ENCODE measurements around the gene HS3ST1. TPM values are rescaled to one million over a fixed set of nuclear protein-coding genes. Genes with fewer than 3 reads are reported as not detected.

HS3ST1 gene
- total RNA-seq, 4 donors from 2014 or later = 4.8 to 27.0 (median 9.6) TPM

GRCh38 chr4:11424856-11425255 is 3.8 kb downstream of the HS3ST1 start:
- Histone ChIP-seq H3K27ac (no peak overlapping the region), H3K27me3 (peaks cover 0 to 25% (median 0%) of the 10 kb centered on the region in 4 donors), H3K36me3 (no peaks in the 10 kb centered on the region), H3K4me1 (peaks cover 4 to 52% (median 11%) of the 10 kb centered on the region in 3 donors), H3K9me3 (no peaks in the 10 kb centered on the region), H3K4me3 (no peak overlapping the region)
- intact Hi-C loops (cut with DNase I) = loop anchor here (5.0 kb wide), 1 partner anchor 843 kb away; no protein-coding TSS in a partner anchor
- DNase-seq = no peak
- TF ChIP-seq, protein P1, sequence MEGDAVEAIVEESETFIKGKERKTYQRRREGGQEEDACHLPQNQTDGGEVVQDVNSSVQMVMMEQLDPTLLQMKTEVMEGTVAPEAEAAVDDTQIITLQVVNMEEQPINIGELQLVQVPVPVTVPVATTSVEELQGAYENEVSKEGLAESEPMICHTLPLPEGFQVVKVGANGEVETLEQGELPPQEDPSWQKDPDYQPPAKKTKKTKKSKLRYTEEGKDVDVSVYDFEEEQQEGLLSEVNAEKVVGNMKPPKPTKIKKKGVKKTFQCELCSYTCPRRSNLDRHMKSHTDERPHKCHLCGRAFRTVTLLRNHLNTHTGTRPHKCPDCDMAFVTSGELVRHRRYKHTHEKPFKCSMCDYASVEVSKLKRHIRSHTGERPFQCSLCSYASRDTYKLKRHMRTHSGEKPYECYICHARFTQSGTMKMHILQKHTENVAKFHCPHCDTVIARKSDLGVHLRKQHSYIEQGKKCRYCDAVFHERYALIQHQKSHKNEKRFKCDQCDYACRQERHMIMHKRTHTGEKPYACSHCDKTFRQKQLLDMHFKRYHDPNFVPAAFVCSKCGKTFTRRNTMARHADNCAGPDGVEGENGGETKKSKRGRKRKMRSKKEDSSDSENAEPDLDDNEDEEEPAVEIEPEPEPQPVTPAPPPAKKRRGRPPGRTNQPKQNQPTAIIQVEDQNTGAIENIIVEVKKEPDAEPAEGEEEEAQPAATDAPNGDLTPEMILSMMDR (IDR thresholded peaks at IDR 0.05) = no peak
- WGBS, 2 donors = 80 to 85% methylated on average over 5 of the region's 5 CpGs

DNA sequence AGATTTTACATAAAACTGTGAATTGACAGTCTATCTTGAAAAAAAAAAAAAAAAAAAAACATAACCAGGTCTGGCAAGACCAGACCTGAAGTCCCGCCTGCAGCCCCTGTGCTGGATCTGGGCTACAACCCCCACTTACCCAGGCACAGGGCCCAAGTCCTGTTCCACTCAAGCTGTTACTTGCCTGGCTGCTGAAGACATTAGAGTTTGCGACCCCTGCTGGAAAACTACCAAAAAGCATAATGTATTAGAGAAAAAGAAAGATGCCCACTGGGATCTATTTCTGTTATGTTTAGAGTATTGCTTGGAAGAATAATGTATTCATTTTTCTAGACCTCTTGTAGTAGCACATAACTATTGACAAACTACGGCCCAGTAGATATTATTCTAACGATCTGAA is 4.7 kb downstream of the HS3ST1 start:
- Histone ChIP-seq H3K4me3 (no peak overlapping the region), H3K36me3 (no peaks in the 10 kb centered on the region), H3K27me3 (peaks cover 0 to 22% (median 0%) of the 10 kb centered on the region in 4 donors), H3K4me1 (peaks cover 4 to 50% (median 11%) of the 10 kb centered on the region in 3 donors), H3K27ac (peak overlapping the region in 2 of 4 donors; percentile 1 to 20), H3K9me3 (no peaks in the 10 kb centered on the region)
- 23 to 42% methylated on average over 4 of the region's 4 CpGs for WGBS, 2 donors
- no peak for DNase-seq
- intact Hi-C loops (cut with DNase I) = no loop called here
- TF ChIP-seq POLR2A (IDR thresholded peaks at IDR 0.05) = no peak
- TF ChIP-seq, protein P1 (IDR thresholded peaks at IDR 0.05) = peak in 2 of 6 experiments; percentile 18 to 44

DNA sequence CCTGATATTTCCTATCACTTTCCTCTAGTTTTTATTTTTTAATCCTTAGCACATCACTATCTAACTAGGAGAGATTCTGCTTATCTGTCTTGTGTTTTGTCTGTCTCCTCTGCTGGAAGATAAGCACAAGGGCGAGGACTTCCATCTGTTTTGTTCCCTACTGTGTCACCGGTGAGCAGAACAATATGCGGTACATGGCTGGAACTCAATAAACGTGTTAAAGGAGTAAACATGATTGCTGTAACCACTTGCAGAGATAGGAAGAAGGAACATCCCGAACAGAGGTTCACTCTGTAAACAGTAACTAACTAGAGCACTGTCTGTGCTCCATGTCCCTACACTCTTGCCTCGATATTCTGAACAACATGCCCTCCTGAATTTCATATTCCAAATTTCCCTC is 5.2 kb downstream of the HS3ST1 start:
- WGBS, 2 donors = 53 to 60% methylated on average over 6 of the region's 6 CpGs
- Histone ChIP-seq H3K4me1 (peaks cover 4 to 44% (median 11%) of the 10 kb centered on the region in 3 donors), H3K27me3 (peaks cover 0 to 16% (median 0%) of the 10 kb centered on the region in 4 donors), H3K27ac (peak overlapping the region in 1 of 4 donors; percentile 20), H3K36me3 (no peaks in the 10 kb centered on the region), H3K9me3 (no peaks in the 10 kb centered on the region), H3K4me3 (no peak overlapping the region)
- TF ChIP-seq POLR2A (IDR thresholded peaks at IDR 0.05) = no peak
- TF ChIP-seq, protein P1 (IDR thresholded peaks at IDR 0.05) = no peak
- DNase-seq = no peak
- intact Hi-C loops (cut with DNase I) = no loop called here

DNA sequence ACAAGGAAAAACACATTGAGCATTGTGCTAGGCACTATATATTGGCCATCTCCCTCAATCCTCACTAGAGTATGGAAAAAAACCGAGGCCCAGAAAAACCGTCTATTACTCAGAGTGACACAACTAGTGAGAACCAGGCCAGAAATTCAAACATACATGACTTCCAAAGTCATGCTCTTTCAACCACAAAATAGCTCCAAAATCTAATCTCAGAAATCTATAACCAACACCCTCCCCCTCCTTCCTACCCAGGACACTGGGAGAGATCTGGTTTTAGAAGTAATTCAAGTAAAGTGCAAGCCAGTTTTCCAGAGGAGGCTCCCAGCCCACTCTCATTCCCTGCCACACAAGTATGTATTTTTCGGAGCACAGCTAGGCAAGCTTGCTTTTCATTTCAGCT is 7.6 kb downstream of the HS3ST1 start:
- intact Hi-C loops (cut with DNase I) = no loop called here
- H3K36me3 ChIP-seq = no peaks in the 10 kb centered on the region
- DNase-seq = no peak
- H3K27me3 ChIP-seq = no peaks in the 10 kb centered on the region
- 68 to 76% methylated on average over 3 of the region's 3 CpGs for WGBS, 2 donors
- peak overlapping the region in 1 of 4 donors; percentile 10 for H3K27ac ChIP-seq
- no peak overlapping the region for H3K4me3 ChIP-seq
- H3K4me1 ChIP-seq = peaks cover 0 to 21% (median 0%) of the 10 kb centered on the region in 3 donors
- TF ChIP-seq, protein P1 (IDR thresholded peaks at IDR 0.05) = no peak
- no peak for TF ChIP-seq POLR2A (IDR thresholded peaks at IDR 0.05)
- no peaks in the 10 kb centered on the region for H3K9me3 ChIP-seq

DNA sequence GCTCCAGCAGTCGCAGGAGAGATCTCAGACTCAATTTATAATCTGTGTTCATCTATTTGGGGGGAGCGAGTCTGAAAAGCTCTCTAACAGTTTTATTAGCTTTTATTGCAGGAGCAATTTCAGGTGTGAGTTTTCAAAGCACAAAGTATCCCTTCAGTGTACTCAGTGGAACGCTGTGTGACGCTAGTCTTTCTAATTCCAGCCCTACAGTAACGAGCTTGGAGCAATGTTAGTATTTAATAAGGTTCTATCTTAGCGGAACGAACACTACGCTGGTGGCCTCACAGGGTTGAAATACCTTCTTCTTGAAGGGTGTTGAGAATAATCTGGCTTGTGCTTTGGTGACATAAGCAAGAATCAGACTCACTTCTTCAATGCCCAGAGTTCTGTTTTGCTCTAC is 8.4 kb downstream of the HS3ST1 start:
- Histone ChIP-seq H3K27me3 (no peaks in the 10 kb centered on the region), H3K4me3 (no peak overlapping the region), H3K9me3 (no peaks in the 10 kb centered on the region), H3K27ac (no peak overlapping the region), H3K36me3 (no peaks in the 10 kb centered on the region), H3K4me1 (peaks cover 0 to 16% (median 0%) of the 10 kb centered on the region in 3 donors)
- TF ChIP-seq, protein P1 (IDR thresholded peaks at IDR 0.05) = no peak
- no peak for TF ChIP-seq POLR2A (IDR thresholded peaks at IDR 0.05)
- WGBS, 2 donors = 88 to 94% methylated on average over 8 of the region's 8 CpGs
- DNase-seq = no peak
- intact Hi-C loops (cut with DNase I) = no loop called here
